Measurements from ENCODE around the gene GINS1.

GRCh38 chr20:25402583-25402982 lies 4.9 kb upstream of the GINS1 start:
- TF ChIP-seq CTCF (IDR thresholded peaks at IDR 0.05), result no peak
- no peak for TF ChIP-seq POLR2A (IDR thresholded peaks at IDR 0.05)
